PC-9 (cell line): Measurements from ENCODE around the gene TRIM40. TPM values are rescaled to one million over a fixed set of nuclear protein-coding genes. Genes with fewer than 3 reads are reported as not detected.

Source experiments
- BruUV-seq: library from RNA; stranded (reverse); fragments of 400-500 nt; replicated peaks from 2 replicates; lab custom pipeline; 2021; lab: Mats Ljungman, UMichigan
- CTCF ChIA-PET: fragments of 300-600 bp; sonication (Branson Sonifier 250); formaldehyde crosslinking; loops from one replicate; lab custom pipeline; 2022; ENCODE audit warnings: antibody characterized with exemption; lab: Charles Lee
- POLR2A ChIA-PET: fragments of 300-600 bp; sonication (Branson Sonifier 250); formaldehyde crosslinking; loops from one replicate; lab custom pipeline; 2022; ENCODE audit warnings: antibody characterized with exemption; ENCODE audit not compliant: unreplicated experiment; lab: Charles Lee
- DNase-seq, 2 experiments: peaks; one replicate each; pipeline versions ENCODE4 v3.0.0 to v3.0.0-alpha.2; 2015 to 2022; ENCODE audit warnings: mixed read lengths in 1 of 2
- H2AFZ ChIP-seq: fragments of 200-600 bp; sonication (generic); 2 replicates; pipeline ENCODE4 v1.8.1; 2017; ENCODE audit warnings: antibody characterized with exemption
- H3F3A ChIP-seq: fragments of 200-600 bp; sonication (generic); 2 replicates; pipeline ENCODE4 v1.8.1; 2017; ENCODE audit warnings: antibody characterized with exemption, mild to moderate bottlenecking, low read depth; ENCODE audit not compliant: insufficient read depth
- H3K27ac ChIP-seq: fragments of 200-600 bp; sonication (generic); 2 replicates; pipeline ENCODE4 v1.6.1; 2016; ENCODE audit warnings: mixed run types
- H3K27me3 ChIP-seq: fragments of 200-600 bp; sonication (generic); 2 replicates; pipeline ENCODE4 v1.6.1; 2016; ENCODE audit warnings: low read depth, mixed run types; ENCODE audit not compliant: insufficient read depth
- H3K36me3 ChIP-seq: fragments of 200-600 bp; sonication (generic); 2 replicates; pipeline ENCODE4 v1.6.1; 2016; ENCODE audit warnings: low read depth, mixed run types
- H3K4me1 ChIP-seq: fragments of 200-600 bp; sonication (generic); replicated peaks from 2 replicates; pipeline ENCODE4 v1.6.1; 2016; ENCODE audit warnings: mixed run types; ENCODE audit not compliant: insufficient read depth
- H3K4me2 ChIP-seq: fragments of 200-600 bp; sonication (generic); 2 replicates; pipeline ENCODE4 v1.6.1; 2017; ENCODE audit warnings: mixed run types
- H3K4me3 ChIP-seq: fragments of 200-600 bp; sonication (generic); 2 replicates; pipeline ENCODE4 v1.6.1; 2016; ENCODE audit warnings: mixed run types
- H3K79me2 ChIP-seq: fragments of 200-600 bp; sonication (generic); 2 replicates; pipeline ENCODE4 v1.6.1; 2017; ENCODE audit warnings: low read depth, mixed run types
- H3K9me2 ChIP-seq: fragments of 200-600 bp; sonication (generic); 2 replicates; pipeline ENCODE4 v1.8.1; 2017; ENCODE audit warnings: mild to moderate bottlenecking; ENCODE audit not compliant: insufficient read depth
- H3K9me3 ChIP-seq: fragments of 200-600 bp; sonication (generic); 2 replicates; pipeline ENCODE4 v1.8.1; 2016; ENCODE audit warnings: low read depth; ENCODE audit not compliant: insufficient read depth
- H4K20me1 ChIP-seq: fragments of 200-600 bp; sonication (generic); 2 replicates; pipeline ENCODE4 v1.8.1; 2017; ENCODE audit not compliant: insufficient read depth
- CTCF ChIP-seq: fragments of 200-600 bp; sonication (generic); conservative IDR thresholded peaks from 2 replicates; pipeline ENCODE4 v1.6.1; 2017; ENCODE audit warnings: mixed run types, antibody characterized with exemption, mild to moderate bottlenecking, moderate library complexity
- EZH2 ChIP-seq: fragments of 200-600 bp; sonication (generic); IDR thresholded peaks from 2 replicates; pipeline ENCODE4 v1.8.0; 2017; ENCODE audit warnings: antibody characterized with exemption, low read depth
- intact Hi-C: fragments of 100-400 bp; cut with micrococcal nuclease; formaldehyde crosslinking; loops from one replicate; pipeline ENCODE4 v1.10.0; 2022; ENCODE audit not compliant: unreplicated experiment
- total RNA-seq: library from RNA; stranded (reverse); gene quantifications from 2 replicates; pipeline ENCODE4 v1.2.3, GENCODE V29; 2021

The TRIM40 gene
- total RNA-seq, 1 experiment from 2014 or later = not detected

DNA sequence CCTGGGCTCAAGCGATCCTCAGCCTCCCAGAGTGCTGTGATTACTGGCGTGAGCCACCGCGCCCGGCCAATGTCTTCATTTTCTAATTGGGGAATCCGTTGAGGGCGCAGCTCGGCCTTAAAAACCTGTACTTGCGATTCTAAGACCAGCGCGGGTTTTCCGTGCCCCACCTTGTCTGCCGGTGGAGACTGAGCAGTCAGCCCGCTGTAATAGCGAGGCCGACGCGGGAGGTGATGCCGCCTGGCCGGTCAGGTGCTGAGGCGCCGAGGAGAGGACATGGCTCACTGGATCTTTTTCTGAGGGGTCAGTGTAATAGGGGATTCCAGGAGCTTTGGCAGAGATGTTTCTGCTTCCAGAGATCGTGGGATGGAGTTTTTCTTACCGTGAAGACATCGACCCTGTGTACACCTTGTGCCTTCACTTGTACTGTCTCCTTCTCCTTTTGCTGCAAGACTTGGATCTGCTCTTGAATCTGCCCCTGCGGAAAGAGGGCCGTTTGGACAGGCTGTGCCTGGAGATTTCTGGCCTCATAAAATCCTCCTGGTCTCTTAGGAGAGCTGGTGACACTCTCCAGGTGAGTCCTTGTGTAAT, 24.6 kb upstream of the TRIM40 start:
- Histone ChIP-seq H3K79me2 (peaks cover 51% of the 10 kb centered on the region), H3K9me2 (no peaks in the 10 kb centered on the region), H3K27ac (peak overlapping the region; percentile 86), H4K20me1 (no peaks in the 10 kb centered on the region), H3K27me3 (no peaks in the 10 kb centered on the region), H3K36me3 (peaks cover 7% of the 10 kb centered on the region), H3K9me3 (no peaks in the 10 kb centered on the region), H3K4me2 (peak overlapping the region; percentile 71), H3K4me3 (peak overlapping the region; percentile 61), H2AFZ (peak overlapping the region; percentile 24; the same call in 1 of the 2 replicates), H3K4me1 (peaks cover 77% of the 10 kb centered on the region), H3F3A (peaks cover 37% of the 10 kb centered on the region)
- POLR2A ChIA-PET = no interaction called here
- CTCF ChIA-PET = no interaction called here
- intact Hi-C loops = no loop called here
- TF ChIP-seq CTCF (no peak), EZH2 (no peak)
- DNase-seq = no peak
- BruUV-seq = no TSS peak

DNA sequence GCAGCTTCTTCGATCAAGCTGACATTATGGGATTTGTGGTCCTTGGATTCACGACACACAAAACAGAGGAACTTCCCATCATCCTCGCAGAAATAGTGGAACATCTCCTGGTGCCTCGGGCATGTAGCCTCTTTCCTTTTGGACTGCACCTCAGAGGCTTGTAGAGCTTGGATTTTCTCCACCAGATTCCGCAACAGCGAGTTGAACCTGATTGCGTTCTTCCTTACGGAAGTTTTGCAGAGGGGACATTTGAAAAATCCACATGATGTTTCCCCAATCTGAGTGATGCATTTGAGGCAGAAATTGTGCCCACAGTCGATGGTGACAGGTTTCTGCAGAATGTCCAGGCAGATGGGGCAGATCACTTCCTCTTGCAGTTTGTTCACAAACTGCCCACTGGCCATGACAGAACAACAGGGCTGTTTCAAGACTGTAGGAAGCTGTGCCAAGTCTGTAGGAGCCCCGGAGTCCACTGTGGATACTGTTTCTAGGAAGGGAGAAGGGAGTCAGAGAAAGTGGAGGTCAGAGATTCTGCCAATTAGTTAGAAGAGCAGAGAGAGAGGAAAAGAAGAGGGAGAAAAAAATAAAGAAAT, 23.4 kb upstream of the TRIM40 start:
- H3K9me3 ChIP-seq = no peaks in the 10 kb centered on the region
- no peaks in the 10 kb centered on the region for H3K9me2 ChIP-seq
- peak overlapping the region; percentile 24 for H2AFZ ChIP-seq
- peaks cover 37% of the 10 kb centered on the region for H3F3A ChIP-seq
- H3K27me3 ChIP-seq = no peaks in the 10 kb centered on the region
- H3K79me2 ChIP-seq = peaks cover 49% of the 10 kb centered on the region
- peak in 1 of 2 experiments; percentile 42 for DNase-seq
- H4K20me1 ChIP-seq = no peaks in the 10 kb centered on the region
- peaks cover 76% of the 10 kb centered on the region for H3K4me1 ChIP-seq
- no TSS peak for BruUV-seq
- intact Hi-C loops = no loop called here
- ChIA-PET POLR2A (no interaction called here), CTCF (interaction anchor here (0.6 to 0.7 kb wide), 3 partner anchors 9 to 293 kb away, joined by 3 to 7 read pairs (median 5); no protein-coding TSS in a partner anchor)
- peak overlapping the region; percentile 61 for H3K4me3 ChIP-seq
- peak overlapping the region; percentile 71 for H3K4me2 ChIP-seq
- H3K36me3 ChIP-seq = peaks cover 6% of the 10 kb centered on the region
- peak overlapping the region; percentile 86 for H3K27ac ChIP-seq
- TF ChIP-seq EZH2 (no peak), CTCF (no peak)

GRCh38 chr6:30113003-30113759, 22.8 kb upstream of the TRIM40 start, which contains the start of gene TRIM31:
Gene TRIM31 (minus strand): TSS chr6:30113090. CDS start chr6:30112805, 285 bp downstream.
- peak within 1 kb of the TSS; percentile 86 for H3K27ac ChIP-seq
- H3K9me3 ChIP-seq = no peaks in the 10 kb centered on the region
- peak within 1 kb of the TSS; percentile 61 for H3K4me3 ChIP-seq
- peak within 1 kb of the TSS; percentile 58 for H2AFZ ChIP-seq
- peak in 1 of 2 experiments; percentile 95 for DNase-seq
- ChIA-PET CTCF (interaction anchor here (0.6 kb wide), 2 partner anchors 8 to 293 kb away, joined by 3 to 7 read pairs; no protein-coding TSS in a partner anchor), POLR2A (no interaction called here)
- TF ChIP-seq CTCF = no peak
- TF ChIP-seq EZH2 = no peak
- no peaks in the 10 kb centered on the region; the same call in 1 of the 2 replicates for H3K36me3 ChIP-seq
- no peaks in the 10 kb centered on the region for H4K20me1 ChIP-seq
- peaks cover 43% of the 10 kb centered on the region for H3K79me2 ChIP-seq
- H3K4me2 ChIP-seq = peak within 1 kb of the TSS; percentile 71
- H3K4me1 ChIP-seq = peaks cover 71% of the 10 kb centered on the region
- H3K27me3 ChIP-seq = no peaks in the 10 kb centered on the region
- peaks cover 37% of the 10 kb centered on the region for H3F3A ChIP-seq
- intact Hi-C loops = no loop called here
- no peaks in the 10 kb centered on the region for H3K9me2 ChIP-seq
- BruUV-seq = no TSS peak
